H1 (cell line): ENCODE data around the gene IGFL3. TPM values are rescaled to one million over a fixed set of nuclear protein-coding genes. Genes with fewer than 3 reads are reported as not detected.
"Not testable (repeated sequence)": the region's sequence is repeated elsewhere in the genome, so short reads cannot be mapped to it uniquely, and the experiment has no call there.

Experiments used
- CTCF ChIA-PET: fragments of 300-600 bp; sonication (Branson Sonifier 250); formaldehyde crosslinking; loops from one replicate; lab custom pipeline; 2021; ENCODE audit not compliant: partially characterized antibody; lab: Charles Lee
- POLR2A ChIA-PET: fragments of 300-600 bp; sonication (Branson Sonifier 250); formaldehyde crosslinking; loops from one replicate; lab custom pipeline; 2021; ENCODE audit warnings: inconsistent platforms; ENCODE audit not compliant: partially characterized antibody; lab: Charles Lee
- DNase-seq, 2 experiments: peaks; one replicate each; pipeline versions ENCODE4 v3.0.0 to v3.0.0-alpha.2; 2010 to 2022; ENCODE audit warnings: low spot score in 2 of 2, low read depth in 1 of 2, mixed read lengths in 1 of 2
- FAIRE-seq: peaks from 2 replicates; lab custom pipeline; 2011; peaks lifted over from hg19 to GRCh38; lab: Jason Lieb, UNC
- H2AFZ ChIP-seq: 2 replicates; pipeline ENCODE4 v1.8.1; 2012; ENCODE audit warnings: low read length, inconsistent platforms
- H2AK5ac ChIP-seq: 2 replicates; pipeline ENCODE4 v1.6.1; 2013; ENCODE audit warnings: low read depth, low read length
- H2BK120ac ChIP-seq: replicated peaks from 2 replicates; pipeline ENCODE3; 2013; ENCODE audit warnings: low read depth, low read length, inconsistent platforms
- H2BK12ac ChIP-seq: 2 replicates; pipeline ENCODE4 v1.6.1; 2013; ENCODE audit warnings: low read depth, low read length
- H2BK15ac ChIP-seq: 2 replicates; pipeline ENCODE4 v1.6.1; 2013; ENCODE audit warnings: low read length
- H2BK20ac ChIP-seq: 2 replicates; pipeline ENCODE4 v1.6.1; 2013; ENCODE audit warnings: low read length
- H2BK5ac ChIP-seq: 2 replicates; pipeline ENCODE4 v1.6.1; 2013; ENCODE audit warnings: low read depth, low read length
- H3K14ac ChIP-seq: 2 replicates; pipeline ENCODE4 v1.6.1; 2013; ENCODE audit warnings: inconsistent platforms; ENCODE audit not compliant: insufficient read length
- H3K18ac ChIP-seq: 2 replicates; pipeline ENCODE4 v1.6.1; 2013; ENCODE audit warnings: low read length; ENCODE audit errors: extremely low read depth
- H3K23ac ChIP-seq: 2 replicates; pipeline ENCODE4 v1.6.1; 2013; ENCODE audit warnings: inconsistent platforms; ENCODE audit not compliant: insufficient read length
- H3K23me2 ChIP-seq: 2 replicates; pipeline ENCODE4 v1.6.1; 2013; ENCODE audit warnings: low read depth, low read length
- H3K27ac ChIP-seq: 2 replicates; pipeline ENCODE4 v1.6.1; 2011; ENCODE audit warnings: low read depth, low read length, inconsistent platforms
- H3K27me3 ChIP-seq, 4 experiments: replicated peaks in 1 of 4; 1 replicate in 1 of 4; 2 replicates in 3 of 4; pipeline versions ENCODE4 v1.6.1 to v1.8.1; 2011 to 2013; ENCODE audit warnings: low read length in 3 of 4, mild to moderate bottlenecking in 3 of 4, inconsistent platforms in 2 of 4, mixed read lengths in 2 of 4, moderate library complexity in 1 of 4; ENCODE audit not compliant: control insufficient read depth in 3 of 4, insufficient read depth in 3 of 4; ENCODE audit errors: extremely low read depth in 1 of 4
- H3K36me3 ChIP-seq, 4 experiments: 2 replicates each; pipeline versions ENCODE4 v1.6.1 to v1.8.1; 2011 to 2013; ENCODE audit warnings: mild to moderate bottlenecking in 4 of 4, low read length in 3 of 4, moderate library complexity in 2 of 4, control low read depth in 1 of 4, inconsistent platforms in 1 of 4; ENCODE audit not compliant: insufficient read depth in 4 of 4, control insufficient read depth in 2 of 4
- H3K4ac ChIP-seq: replicated peaks from 2 replicates; pipeline ENCODE3; 2013; ENCODE audit warnings: low read length, low read depth, mixed read lengths, inconsistent platforms; ENCODE audit not compliant: insufficient read length
- H3K4me1 ChIP-seq, 4 experiments: replicated peaks in 1 of 4; 1 replicate in 1 of 4; 2 replicates in 3 of 4; pipeline versions ENCODE4 v1.6.1 to v1.8.1; 2011 to 2013; ENCODE audit warnings: low read length in 3 of 4, inconsistent platforms in 2 of 4, mixed read lengths in 1 of 4; ENCODE audit not compliant: insufficient read depth in 4 of 4, control insufficient read depth in 3 of 4
- H3K4me2 ChIP-seq, 2 experiments: 2 replicates each; pipeline versions ENCODE4 v1.6.1 to v1.8.1; 2011 to 2013; ENCODE audit warnings: low read depth in 2 of 2, low read length in 2 of 2, control low read depth in 1 of 2, inconsistent platforms in 1 of 2, mild to moderate bottlenecking in 1 of 2; ENCODE audit not compliant: insufficient read depth in 1 of 2
- H3K4me3 ChIP-seq, 4 experiments: fragments of 200-600, 300-600 bp in 1 of 4; sonication (generic), shearing (Covaris generic), sonication (Bioruptor Twin) in 1 of 4; 2 replicates each; pipeline versions ENCODE4 v1.5.1 to v1.8.1; 2011 to 2016; ENCODE audit warnings: low read length in 4 of 4, low read depth in 3 of 4, control low read depth in 2 of 4, inconsistent platforms in 2 of 4, mild to moderate bottlenecking in 2 of 4, mixed read lengths in 1 of 4, moderate library complexity in 1 of 4; ENCODE audit not compliant: insufficient read depth in 2 of 4; ENCODE audit errors: extremely low read depth in 1 of 4
- H3K56ac ChIP-seq: replicated peaks from 2 replicates; pipeline ENCODE3; 2013; ENCODE audit warnings: low read depth, mild to moderate bottlenecking, mixed read lengths, low read length, inconsistent platforms; ENCODE audit not compliant: insufficient read length
- H3K79me1 ChIP-seq: 2 replicates; pipeline ENCODE4 v1.6.1; 2013; ENCODE audit warnings: low read depth, low read length, control low read depth
- H3K79me2 ChIP-seq, 2 experiments: 2 replicates each; pipeline versions ENCODE4 v1.6.1 to v1.8.1; 2012 to 2013; ENCODE audit warnings: low read length in 2 of 2, mild to moderate bottlenecking in 2 of 2, inconsistent platforms in 1 of 2; ENCODE audit not compliant: insufficient read depth in 2 of 2, control insufficient read depth in 1 of 2
- H3K9ac ChIP-seq, 4 experiments: replicated peaks in 1 of 4; 1 replicate in 1 of 4; 2 replicates in 3 of 4; pipeline versions ENCODE4 v1.6.1 to v1.8.1; 2011 to 2013; ENCODE audit warnings: low read depth in 3 of 4, low read length in 3 of 4, control low read depth in 2 of 4, mild to moderate bottlenecking in 2 of 4, moderate library complexity in 2 of 4, inconsistent platforms in 1 of 4; ENCODE audit errors: extremely low read depth in 1 of 4
- H3K9me3 ChIP-seq, 2 experiments: 2 replicates each; pipeline versions ENCODE4 v1.6.1 to v1.8.1; 2012 to 2013; ENCODE audit warnings: mild to moderate bottlenecking in 2 of 2, moderate library complexity in 2 of 2, control low read depth in 1 of 2, inconsistent platforms in 1 of 2, low read depth in 1 of 2, low read length in 1 of 2, mixed read lengths in 1 of 2; ENCODE audit not compliant: insufficient read depth in 2 of 2
- H4K20me1 ChIP-seq, 2 experiments: replicated peaks in 1 of 2; 2 replicates each; pipeline versions ENCODE3 to v1.8.1; 2011 to 2013; ENCODE audit warnings: inconsistent platforms in 2 of 2, low read length in 2 of 2, mild to moderate bottlenecking in 1 of 2; ENCODE audit not compliant: insufficient read depth in 2 of 2, control insufficient read depth in 1 of 2
- H4K5ac ChIP-seq: 2 replicates; pipeline ENCODE4 v1.6.1; 2013; ENCODE audit warnings: low read length, low read depth, mixed read lengths, inconsistent platforms; ENCODE audit not compliant: insufficient read length
- H4K8ac ChIP-seq: 2 replicates; pipeline ENCODE4 v1.8.0; 2013; ENCODE audit warnings: mild to moderate bottlenecking, moderate library complexity, low read length, inconsistent platforms; ENCODE audit not compliant: insufficient read depth; ENCODE audit errors: extremely low read depth
- H4K91ac ChIP-seq: replicated peaks from 2 replicates; pipeline ENCODE3; 2013; ENCODE audit warnings: low read length, mixed read lengths, inconsistent platforms; ENCODE audit not compliant: insufficient read length
- WGBS, 2 experiments: shearing (Covaris generic) in 1 of 2; methylation state at CpG; one replicate each; pipeline versions ENCODE4 v1.1.6 to v1.1.7; 2013 to 2015; ENCODE audit warnings: low lambda C conversion rate in 2 of 2, mixed read lengths in 2 of 2, inconsistent platforms in 1 of 2, low coverage in 1 of 2, missing lambda C conversion rate in 1 of 2; ENCODE audit not compliant: insufficient replicate concordance in 2 of 2, insufficient coverage in 1 of 2, insufficient read length in 1 of 2; ENCODE audit errors: extremely low coverage in 1 of 2, missing lambda C conversion rate in 1 of 2; 5-methylcytosine and 5-hydroxymethylcytosine counted together
- polyA plus RNA-seq, 7 experiments: library from polyadenylated mRNA; depleted of rRNA in 3 of 7; stranded (reverse) in 5 of 7; unstranded in 2 of 7; fragments of >200 nt in 5 of 7; fragments of 200-250 nt in 2 of 7; gene quantifications; 1 replicate in 5 of 7; 2 replicates in 1 of 7; 4 replicates in 1 of 7; pipeline versions ENCODE4 v1.2.1 to v1.2.3, GENCODE V29; 2011 to 2013; ENCODE audit warnings: missing spikeins in 2 of 7, mixed read lengths in 2 of 7
- total RNA-seq: library from RNA; stranded (reverse); fragmentation: NEBNext Ultra II Directional; extraction: Animal tissue kit (Norgen Biotek cat#: 25700); gene quantifications from 2 replicates; pipeline ENCODE4 v1.2.1, GENCODE V29; 2021

Gene IGFL3
- total and polyA plus RNA-seq, 2 of the 8 experiments (the other 6 are each of a cell fraction or from before 2014, with no cell fraction given): 0.12 TPM; not detected in 1

- not testable (repeated sequence) for H3K4me1 ChIP-seq, H2BK15ac ChIP-seq, H3K79me2 ChIP-seq, H2BK120ac ChIP-seq, H3K56ac ChIP-seq, H3K27me3 ChIP-seq, H4K20me1 ChIP-seq, H2AFZ ChIP-seq, H3K23me2 ChIP-seq, H4K91ac ChIP-seq, H3K9me3 ChIP-seq, H2BK20ac ChIP-seq, FAIRE-seq, H3K14ac ChIP-seq, H2AK5ac ChIP-seq, H3K4me2 ChIP-seq, H4K5ac ChIP-seq, H3K9ac ChIP-seq, H3K27ac ChIP-seq, H3K18ac ChIP-seq, H3K36me3 ChIP-seq, H2BK5ac ChIP-seq, DNase-seq, H3K79me1 ChIP-seq, H2BK12ac ChIP-seq, H3K4me3 ChIP-seq, H3K4ac ChIP-seq, H3K23ac ChIP-seq, H4K8ac ChIP-seq
- CTCF ChIA-PET: interaction anchor here (1.1 to 2.4 kb wide), 2 partner anchors 12 to 87 kb away, joined by 3 to 7 read pairs; no protein-coding TSS in a partner anchor
- POLR2A ChIA-PET: interaction anchor here (0.7 to 1.3 kb wide), 2 partner anchors 29 to 333 kb away, joined by 3 to 4 read pairs; partner anchors contain the start of gene SIX5
- 88% methylated on average over 7 of the region's 7 CpGs; no CpG with 5 or more reads in 1 of the 2 experiments for WGBS, 2 experiments
Measured at GRCh38 chr19:46102333-46102732, 22.2 kb downstream of the IGFL3 start.
